ENCODE results near the gene SPTBN4.
"Not testable (repeated sequence)": the region's sequence is repeated elsewhere in the genome, so short reads cannot be mapped to it uniquely, and the experiment has no call there.

SPTBN4 gene

DNA sequence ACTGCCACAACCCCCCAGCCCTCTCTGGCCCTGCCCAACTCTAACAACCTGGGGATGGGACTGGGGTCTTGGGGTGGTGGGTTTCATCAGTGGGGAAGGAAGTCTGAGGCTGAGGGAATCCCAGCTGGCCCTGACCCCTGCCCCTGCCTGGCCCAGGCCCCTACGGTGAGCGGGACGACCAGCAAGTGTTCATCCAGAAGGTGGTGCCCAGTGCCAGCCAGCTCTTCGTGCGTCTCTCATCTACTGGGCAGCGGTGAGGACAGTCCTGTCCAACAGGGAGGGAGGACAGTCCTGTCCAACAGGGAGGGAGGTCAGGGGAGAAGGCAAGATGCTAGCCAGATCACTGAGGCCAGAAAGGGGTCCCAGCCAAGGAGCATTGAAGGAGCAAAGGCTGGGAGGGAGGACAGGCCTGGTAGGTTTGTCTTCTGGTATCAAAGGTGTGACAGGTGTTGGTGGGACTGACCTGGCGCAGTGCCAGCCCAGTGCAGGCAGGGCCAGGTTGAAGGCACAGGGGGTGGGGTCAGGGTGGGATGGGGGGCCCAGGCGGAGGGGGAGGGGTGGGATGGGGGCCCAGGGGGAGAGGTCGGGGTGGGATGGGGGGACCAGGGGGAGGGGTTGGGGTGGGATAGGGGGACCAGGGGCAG, 122.2 kb downstream of the SPTBN4 start:
- no peak for DNase-seq (ENCODE audit: low spot score)

GRCh38 chr19:40589591-40590429, 123.0 kb downstream of the SPTBN4 start:
- no peak for DNase-seq (ENCODE audit: low spot score)

DNA sequence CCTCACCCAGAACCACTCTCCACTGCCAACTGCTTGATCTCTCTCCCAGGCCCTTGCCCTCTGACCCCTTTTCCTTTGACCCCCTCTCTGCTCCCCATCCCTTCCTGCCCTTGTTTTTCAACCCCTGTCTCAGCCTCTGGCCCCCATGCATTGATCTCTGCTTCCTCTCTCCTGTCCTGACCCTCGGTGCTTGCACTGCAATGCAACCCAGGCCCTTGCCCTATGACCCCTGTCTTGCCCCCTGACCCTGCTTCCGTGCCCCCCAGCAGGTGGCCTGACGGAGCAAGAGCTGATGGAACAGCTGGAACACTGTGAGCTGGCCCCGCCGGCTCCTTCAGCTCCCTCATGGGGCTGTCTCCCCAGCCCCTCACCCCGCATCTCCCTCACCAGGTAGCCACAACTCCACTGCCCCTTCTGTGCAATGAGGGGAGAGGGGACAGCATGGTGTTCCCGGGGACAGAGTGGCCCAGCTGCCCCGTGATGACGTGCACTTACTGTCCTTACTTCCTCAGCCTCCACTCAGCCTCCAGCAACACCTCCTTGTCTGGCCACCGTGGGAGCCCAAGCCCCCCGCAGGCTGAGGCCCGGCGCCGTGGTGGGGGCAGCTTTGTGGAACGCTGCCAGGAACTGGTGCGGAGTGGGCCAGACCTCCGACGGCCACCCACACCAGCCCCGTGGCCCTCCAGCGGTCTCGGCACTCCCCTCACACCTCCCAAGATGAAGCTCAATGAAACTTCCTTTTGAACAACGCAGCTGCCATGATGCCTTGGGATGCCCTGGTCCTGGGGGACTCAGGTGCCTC, 123.9 kb downstream of the SPTBN4 start:
- DNase-seq (ENCODE audit: low spot score), result no peak

DNA sequence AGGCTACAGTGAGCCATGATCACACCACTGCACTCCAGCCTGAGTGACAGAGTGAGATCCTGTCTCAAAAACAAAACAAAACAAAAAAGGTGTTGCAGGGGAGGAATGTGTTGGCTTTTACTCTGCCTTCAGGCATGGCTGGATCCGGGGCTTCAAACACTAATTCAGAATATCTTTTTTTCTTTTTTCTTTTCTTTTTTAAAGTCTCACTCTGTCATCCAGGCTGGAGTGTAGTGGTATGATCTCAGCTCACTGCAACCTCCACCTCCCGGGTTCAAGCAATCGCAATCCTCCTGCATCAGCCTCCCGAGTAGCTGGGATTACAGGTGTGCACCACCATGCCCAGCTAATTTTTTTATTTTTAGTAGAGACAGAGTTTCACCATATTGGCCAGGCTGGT, 124.9 kb downstream of the SPTBN4 start:
- not testable (repeated sequence) for DNase-seq (ENCODE audit: low spot score)

- peak; percentile 23 for DNase-seq (ENCODE audit: low spot score)
Observed at GRCh38 chr19:40592170-40592569, 125.4 kb downstream of the SPTBN4 start.

DNA sequence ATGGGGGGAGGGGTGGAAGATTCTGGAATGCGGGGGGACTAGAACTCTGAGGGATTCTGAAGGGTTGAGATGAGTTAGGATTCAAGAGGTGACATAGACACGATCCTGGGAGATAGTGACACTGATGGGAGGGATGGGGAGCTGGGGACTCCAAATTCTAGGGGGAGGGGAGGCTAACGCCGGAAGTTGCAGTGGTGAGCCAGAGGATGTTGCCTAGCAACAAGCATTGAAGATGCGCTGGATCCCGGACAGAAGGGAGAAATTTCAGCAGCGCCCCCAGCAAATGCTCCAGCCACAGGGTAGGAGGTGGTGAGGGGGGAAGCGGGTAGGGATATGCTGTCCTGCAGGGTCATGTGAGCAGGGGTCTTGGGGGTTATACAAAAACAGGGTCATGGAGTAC, 127.5 kb downstream of the SPTBN4 start:
- DNase-seq (ENCODE audit: low spot score), result no peak

DNA sequence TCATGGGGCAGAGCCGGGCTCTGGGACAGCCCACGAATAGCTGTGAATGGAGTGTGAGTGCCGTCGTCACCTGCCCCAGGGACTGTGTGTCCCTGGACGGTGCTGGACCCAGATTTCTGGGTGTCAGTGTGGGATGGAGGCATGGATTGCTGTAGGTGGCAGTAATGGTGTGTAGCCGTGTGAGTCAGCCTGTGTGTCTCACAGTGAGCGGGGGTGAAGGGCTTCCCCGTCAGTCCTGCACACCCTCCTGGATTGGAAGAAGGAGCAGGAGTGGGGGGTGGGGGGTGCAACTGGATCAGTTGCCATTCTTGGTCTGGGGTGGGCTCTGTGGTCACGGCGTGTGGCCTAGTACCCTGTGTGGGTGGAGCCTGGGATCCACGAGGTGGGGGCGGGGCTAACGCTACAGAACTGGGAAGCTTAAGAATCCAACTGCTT, 127.9 kb downstream of the SPTBN4 start:
- no peak for DNase-seq (ENCODE audit: low spot score)

DNA sequence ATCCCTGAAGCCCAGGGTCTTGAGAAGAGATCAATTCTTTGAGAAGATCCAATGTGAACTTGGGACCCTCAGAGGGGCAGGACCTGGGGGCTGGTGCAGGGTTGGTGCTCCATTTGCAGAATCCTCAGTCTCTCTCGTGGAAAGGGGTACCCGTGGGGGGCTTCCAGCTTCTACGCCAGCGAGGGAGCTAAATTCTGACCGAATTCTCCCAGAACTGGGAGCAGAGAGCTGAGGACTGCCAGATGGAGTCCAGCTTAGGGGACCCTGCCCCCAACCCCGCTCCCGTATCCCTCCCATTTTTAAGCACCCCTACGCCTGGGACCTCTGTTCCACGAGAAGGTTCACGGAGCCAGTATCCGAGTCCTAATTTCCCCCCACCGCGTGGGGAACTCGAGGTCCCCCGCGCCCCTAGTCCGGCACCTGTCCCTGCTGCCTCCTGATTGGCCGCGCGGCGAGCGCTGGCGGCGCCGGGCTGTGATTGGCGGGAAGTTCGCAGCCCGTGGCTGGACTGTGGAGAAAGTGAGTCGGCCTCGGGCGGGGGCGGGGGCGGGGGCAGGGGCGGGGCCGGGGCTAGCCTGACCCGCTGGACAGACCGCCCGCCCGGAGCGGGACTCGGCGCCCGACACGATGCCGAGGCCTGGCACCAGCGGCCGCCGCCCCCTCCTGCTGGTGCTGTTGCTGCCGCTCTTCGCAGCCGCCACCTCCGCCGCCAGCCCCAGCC, 130.0 kb downstream of the SPTBN4 start:
- DNase-seq (ENCODE audit: low spot score), result no peak

DNA sequence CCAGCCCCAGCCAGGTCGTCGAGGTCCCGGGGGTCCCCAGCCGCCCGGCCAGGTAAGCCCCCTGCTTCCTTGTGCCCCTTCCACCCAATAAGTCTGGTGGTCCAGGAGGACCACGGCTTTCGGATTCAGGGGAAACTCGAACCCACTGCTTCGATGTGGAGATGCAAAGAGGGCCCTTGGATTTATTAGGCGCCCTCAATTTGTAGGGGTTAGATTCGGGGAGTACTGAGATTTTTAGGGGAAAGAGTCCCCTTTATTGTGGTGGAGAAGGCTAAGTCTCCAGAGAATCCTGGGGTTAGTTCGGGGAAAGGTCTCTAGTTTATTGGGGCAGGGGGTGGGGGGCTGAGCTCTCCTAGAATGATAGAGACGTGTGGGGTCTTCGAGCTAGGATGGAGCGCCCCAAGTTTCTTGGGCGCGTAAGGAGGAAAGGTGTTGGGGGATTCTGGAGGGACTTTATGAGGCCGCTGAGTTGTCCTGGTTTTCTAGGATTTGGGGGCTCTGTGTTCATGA, 130.6 kb downstream of the SPTBN4 start:
- no peak for DNase-seq (ENCODE audit: low spot score)

GRCh38 chr19:40598121-40598917, 131.5 kb downstream of the SPTBN4 start:
- DNase-seq (ENCODE audit: low spot score), result peak; percentile 83

DNA sequence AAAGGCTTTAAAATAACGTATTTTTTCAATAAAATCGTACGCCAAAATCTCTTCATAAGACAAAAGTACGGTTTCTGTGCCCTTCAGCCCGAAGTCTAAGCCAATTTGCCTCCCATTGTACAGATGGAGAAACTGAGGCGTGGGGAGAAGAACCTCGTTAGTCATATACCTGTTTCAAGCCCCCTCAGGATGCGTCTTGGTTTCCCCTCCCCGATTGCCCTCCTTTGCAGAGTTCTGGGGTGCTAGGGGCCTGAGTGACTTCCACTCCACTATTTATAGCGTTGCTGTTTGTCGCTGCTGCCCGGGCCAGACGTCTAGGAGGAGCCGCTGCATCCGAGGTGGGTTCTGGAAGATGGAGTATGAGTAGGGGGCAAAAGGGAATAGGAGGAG, 132.1 kb downstream of the SPTBN4 start:
- no peak for DNase-seq (ENCODE audit: low spot score)

DNA sequence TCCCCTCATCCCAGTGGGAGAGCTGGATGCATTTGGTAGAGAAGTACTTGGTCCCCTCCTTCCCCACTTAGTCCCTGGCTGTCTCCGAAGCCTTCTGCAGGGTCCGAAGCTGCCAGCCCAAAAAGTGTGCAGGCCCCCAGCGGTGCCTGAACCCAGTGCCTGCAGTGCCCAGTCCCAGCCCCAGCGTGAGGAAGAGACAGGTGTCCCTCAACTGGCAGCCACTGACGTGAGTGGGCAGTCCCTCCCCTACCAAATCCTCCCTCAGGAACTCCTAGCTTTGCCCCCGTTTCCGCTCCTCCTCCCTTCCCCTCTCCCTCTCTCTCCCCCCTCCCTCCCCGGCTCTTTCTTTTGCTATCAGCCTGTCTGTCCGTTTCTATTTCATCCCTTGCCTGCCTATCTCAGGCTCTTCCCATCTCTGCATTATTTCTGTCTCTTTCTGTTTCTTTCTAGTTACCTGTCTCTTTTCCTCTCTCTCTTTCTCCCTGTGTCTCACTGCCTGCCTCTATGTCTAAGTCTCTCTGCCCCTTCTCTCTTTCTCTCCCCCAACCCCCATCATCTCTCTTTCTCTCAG, 132.6 kb downstream of the SPTBN4 start:
- no peak for DNase-seq (ENCODE audit: low spot score)

GRCh38 chr19:40599902-40600569, 133.2 kb downstream of the SPTBN4 start:
- no peak for DNase-seq (ENCODE audit: low spot score)

GRCh38 chr19:40600570-40601133, 133.9 kb downstream of the SPTBN4 start:
- DNase-seq (ENCODE audit: low spot score), result no peak

DNA sequence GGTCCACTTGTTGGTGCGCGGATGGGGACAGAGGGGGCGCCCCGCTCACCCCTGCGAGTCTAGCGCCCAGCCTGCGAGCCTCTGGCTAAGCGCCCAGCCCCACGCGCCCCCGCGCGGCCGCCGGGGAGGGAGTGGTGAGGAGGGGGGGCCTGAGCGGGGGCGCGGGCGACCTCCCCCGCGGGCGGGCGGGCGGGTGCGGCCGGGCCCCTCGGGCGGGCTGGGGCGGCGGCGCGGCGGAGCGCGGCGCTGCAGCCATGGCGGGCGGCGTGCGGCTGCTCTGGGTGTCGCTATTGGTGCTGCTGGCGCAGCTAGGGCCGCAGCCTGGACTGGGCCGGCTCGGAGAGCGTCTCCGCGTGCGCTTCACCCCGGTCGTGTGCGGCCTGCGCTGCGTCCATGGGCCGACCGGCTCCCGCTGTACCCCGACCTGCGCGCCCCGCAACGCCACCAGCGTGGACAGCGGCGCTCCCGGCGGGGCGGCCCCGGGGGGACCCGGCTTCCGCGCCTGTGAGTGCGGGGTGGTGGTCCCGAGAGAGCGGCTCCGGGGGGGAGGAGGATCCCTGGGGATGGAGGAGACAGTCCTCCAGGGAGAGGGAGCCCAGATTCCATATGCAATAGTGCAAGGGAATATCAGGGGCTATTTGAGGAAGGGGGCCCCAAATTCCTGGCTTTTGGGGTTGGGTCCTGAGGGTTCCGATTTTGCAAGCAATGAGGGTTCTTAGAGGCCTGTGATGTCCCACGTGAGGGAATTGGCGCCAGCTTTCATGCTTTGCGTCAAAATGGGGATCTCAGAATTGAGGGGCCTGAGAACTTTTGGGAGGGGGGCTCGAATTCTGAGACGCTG, 134.6 kb downstream of the SPTBN4 start, which contains the start of gene LTBP4:
Gene LTBP4, plus strand, starts transcription at position 236 of the 841 bp plus-strand sequence. Its CDS starts 19 bp downstream, at position 255.
- peak; percentile 22 for DNase-seq (ENCODE audit: low spot score)

DNA sequence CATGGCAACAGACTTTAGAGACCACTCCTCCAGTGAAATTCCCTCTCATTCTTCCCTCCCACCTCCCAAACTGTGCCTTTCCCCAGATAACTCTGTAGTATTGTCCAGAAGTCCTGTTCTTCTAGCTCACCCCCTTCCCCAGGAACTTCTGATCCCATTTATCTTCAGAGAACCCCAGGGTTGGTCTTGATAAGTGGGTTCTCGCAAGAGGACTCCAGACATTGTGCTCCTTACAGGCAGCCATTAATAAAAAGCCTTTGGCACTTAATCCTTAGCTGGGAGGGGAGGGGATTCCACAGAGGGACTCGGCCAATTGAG, 136.2 kb downstream of the SPTBN4 start:
- DNase-seq (ENCODE audit: low spot score), result no peak

- peak; percentile 98 for DNase-seq (ENCODE audit: low spot score)
Observed at GRCh38 chr19:40603389-40604170, 136.8 kb downstream of the SPTBN4 start.

- DNase-seq (ENCODE audit: low spot score), result no peak
Observed at GRCh38 chr19:40604171-40604646, 137.4 kb downstream of the SPTBN4 start.
